Measurements from ENCODE around the gene SDR39U1. TPM values are rescaled to one million over a fixed set of nuclear protein-coding genes. Genes with fewer than 3 reads are reported as not detected.
"Not testable (repeated sequence)": the region's sequence is repeated elsewhere in the genome, so short reads cannot be mapped to it uniquely, and the experiment has no call there.

Gene SDR39U1, protein sequence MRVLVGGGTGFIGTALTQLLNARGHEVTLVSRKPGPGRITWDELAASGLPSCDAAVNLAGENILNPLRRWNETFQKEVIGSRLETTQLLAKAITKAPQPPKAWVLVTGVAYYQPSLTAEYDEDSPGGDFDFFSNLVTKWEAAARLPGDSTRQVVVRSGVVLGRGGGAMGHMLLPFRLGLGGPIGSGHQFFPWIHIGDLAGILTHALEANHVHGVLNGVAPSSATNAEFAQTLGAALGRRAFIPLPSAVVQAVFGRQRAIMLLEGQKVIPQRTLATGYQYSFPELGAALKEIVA
- 28.9 and 43.4 TPM in 2 replicates for polyA plus RNA-seq (2011; rRNA removed)
- polyA minus RNA-seq (2011; rRNA and poly(A)+ RNA removed) = 8.7 and 11.7 TPM in 2 replicates

DNA sequence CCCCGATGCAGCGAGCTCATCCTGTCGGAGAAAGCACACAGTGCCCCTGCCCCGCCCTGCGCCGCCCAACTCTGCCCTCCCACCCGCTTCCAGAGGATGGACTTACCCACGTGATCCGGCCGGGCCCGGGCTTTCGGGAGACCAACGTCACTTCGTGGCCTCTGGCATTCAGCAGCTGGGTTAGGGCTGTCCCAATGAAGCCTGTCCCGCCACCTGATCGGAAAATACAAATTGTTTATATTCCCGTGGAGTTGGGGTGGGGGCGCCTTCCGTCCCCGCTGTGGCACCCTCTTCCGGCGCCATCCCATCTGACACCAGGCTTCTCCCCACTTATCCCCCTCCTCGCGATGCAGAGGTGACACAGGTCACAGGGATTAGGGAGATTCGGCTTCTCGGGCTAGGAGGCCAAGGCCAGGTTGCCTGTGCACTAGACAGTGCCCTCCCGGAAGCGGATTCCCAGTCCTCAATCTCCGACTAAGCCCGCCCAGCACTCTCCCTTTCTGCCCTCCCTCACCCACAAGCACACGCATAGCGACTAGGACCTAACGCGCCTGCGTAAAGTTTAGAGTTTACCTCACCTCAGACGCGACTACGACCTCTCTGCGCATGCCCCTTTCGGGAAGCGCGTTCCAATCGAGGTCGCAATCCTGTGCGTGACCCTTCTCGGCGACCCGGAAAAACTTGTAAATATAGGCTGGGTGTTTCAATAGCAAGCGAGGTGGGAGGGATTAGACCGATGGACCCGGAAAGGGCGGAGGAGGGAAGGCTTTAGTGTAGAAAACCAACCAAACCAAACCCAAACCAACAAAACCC is at the start of gene SDR39U1:
SDR39U1 (minus strand) TSS at position 537 of the 813 bp plus-strand sequence; CDS start at position 530, 7 bp downstream.
- POLR2A ChIA-PET = interaction anchor here (0.6 to 1.2 kb wide), 4 partner anchors 10 to 227 kb away, joined by 3 to 8 read pairs (median 6); partner anchors contain the start of gene MDP1
- DNase-seq (ENCODE audit: low read depth) = peak; percentile 98
- CTCF ChIA-PET = interaction anchor here (0.6 to 3.6 kb wide), 13 partner anchors 9 to 1141 kb away, joined by 3 to 42 read pairs (median 4); partner anchors contain the start of genes ADCY4, CBLN3, CIDEB and IRF9

GRCh38 chr14:24491586-24492408 is 49.2 kb upstream of the SDR39U1 start:
- CTCF ChIA-PET = interaction anchor here (0.6 to 1.8 kb wide), 2 partner anchors 8 to 10 kb away, joined by 3 to 4 read pairs; no protein-coding TSS in a partner anchor
- H3K36me3 ChIP-seq (ENCODE audit: control insufficient read depth, insufficient read depth, low read length); H3K27me3 ChIP-seq (ENCODE audit: control insufficient read depth, insufficient read depth, low read length); DNase-seq (ENCODE audit: low read depth); POLR2A ChIA-PET; H3K4me3 ChIP-seq (ENCODE audit: low read depth, low read length): not testable (repeated sequence)

More for the DNA sequence above, at the start of gene SDR39U1:
- Histone ChIP-seq H3K36me3 (ENCODE audit: control insufficient read depth, insufficient read depth, low read length) (peaks cover 22% of the 10 kb centered on the region), H3K27me3 (ENCODE audit: control insufficient read depth, insufficient read depth, low read length) (no peaks in the 10 kb centered on the region), H3K4me3 (ENCODE audit: low read depth, low read length) (peak within 1 kb of the TSS; percentile 60)
- no peak for TF ChIP-seq CTCF (IDR thresholded peaks at IDR 0.05; ENCODE audit: insufficient read depth, low read depth, low read length)

DNA sequence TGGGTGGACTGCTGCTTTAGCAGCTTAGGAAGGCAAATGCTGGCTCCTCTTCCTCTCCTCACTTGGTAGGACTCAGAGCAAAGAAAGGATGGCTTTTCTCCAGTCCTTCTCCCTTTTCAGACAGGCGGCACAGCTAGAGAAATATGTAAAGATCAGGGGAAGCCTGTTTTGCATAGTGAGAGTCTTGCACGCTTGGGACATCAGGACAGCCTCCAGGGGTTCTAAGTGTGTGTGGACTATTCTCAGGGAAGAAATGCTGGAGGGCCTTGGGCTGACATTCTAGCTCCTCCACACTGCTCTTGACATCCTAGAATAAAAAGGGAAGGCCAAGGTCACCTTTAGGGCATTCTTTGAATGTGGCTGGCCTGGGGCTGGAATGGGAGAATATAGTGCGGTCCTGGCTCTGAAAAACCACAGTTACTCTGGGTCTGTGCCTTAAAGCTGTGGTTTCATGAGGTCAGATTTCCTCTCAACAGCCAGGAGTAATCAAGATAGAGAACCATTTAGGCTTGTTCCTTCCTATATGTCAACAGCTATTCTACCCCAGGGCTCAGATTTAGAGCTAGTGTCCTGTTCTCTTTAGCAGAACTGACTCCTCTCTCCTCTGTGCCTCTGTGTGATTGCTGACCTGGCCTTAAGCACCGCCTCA is 41.2 kb upstream of the SDR39U1 start:
- ChIA-PET POLR2A (no interaction called here), CTCF (interaction anchor here (0.7 to 1.0 kb wide), 2 partner anchors 9 to 18 kb away, joined by 3 read pairs; no protein-coding TSS in a partner anchor)
- Histone ChIP-seq H3K36me3 (ENCODE audit: control insufficient read depth, insufficient read depth, low read length) (no peaks in the 10 kb centered on the region), H3K4me3 (ENCODE audit: low read depth, low read length) (no peak overlapping the region), H3K27me3 (ENCODE audit: control insufficient read depth, insufficient read depth, low read length) (no peaks in the 10 kb centered on the region)
- TF ChIP-seq CTCF (IDR thresholded peaks at IDR 0.05; ENCODE audit: insufficient read depth, low read depth, low read length) = no peak
- no peak for DNase-seq (ENCODE audit: low read depth)

- POLR2A ChIA-PET; DNase-seq (ENCODE audit: low read depth): not testable (repeated sequence)
- CTCF ChIA-PET = interaction anchor here (1.0 kb wide), 1 partner anchor 17 kb away, joined by 3 read pairs; no protein-coding TSS in a partner anchor
Measured at GRCh38 chr14:24482699-24483303, 40.2 kb upstream of the SDR39U1 start.

DNA sequence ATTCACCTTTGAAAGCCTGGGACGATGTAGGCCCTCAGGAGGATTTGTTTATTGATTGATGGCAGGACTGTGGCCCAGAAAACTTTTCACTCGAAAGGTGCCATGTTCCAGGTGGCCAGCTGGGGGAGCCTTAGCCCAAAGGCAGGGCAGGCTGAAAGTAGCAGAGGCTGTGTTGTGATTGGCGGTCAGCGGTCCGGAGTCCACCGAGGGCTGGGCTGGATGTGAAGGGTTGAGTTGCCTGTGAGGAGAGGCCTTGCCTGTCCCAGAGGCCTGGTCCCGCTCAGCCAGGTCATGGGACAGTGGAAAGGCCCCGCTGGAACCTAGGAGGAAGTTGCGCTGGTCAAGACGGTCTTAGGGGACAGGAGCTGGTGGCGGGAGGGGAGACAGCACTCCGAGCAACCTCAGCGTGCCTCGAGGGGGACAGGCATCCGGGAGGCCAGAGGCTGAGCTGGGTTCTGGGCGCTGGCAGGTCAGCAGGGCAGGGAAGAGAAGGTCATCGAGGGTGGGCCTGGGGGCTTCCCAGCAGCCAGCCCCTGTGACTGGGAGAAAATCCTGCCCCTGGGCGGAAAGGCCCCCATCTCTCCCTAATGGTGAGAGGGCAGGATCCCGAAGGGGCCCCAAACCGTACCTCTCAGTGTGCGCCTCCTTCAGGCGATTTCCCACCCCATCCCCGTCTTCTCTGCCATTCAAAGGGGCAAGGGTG is 39.2 kb upstream of the SDR39U1 start:
- Histone ChIP-seq H3K4me3 (ENCODE audit: low read depth, low read length) (no peak overlapping the region), H3K27me3 (ENCODE audit: control insufficient read depth, insufficient read depth, low read length) (no peaks in the 10 kb centered on the region), H3K36me3 (ENCODE audit: control insufficient read depth, insufficient read depth, low read length) (no peaks in the 10 kb centered on the region)
- DNase-seq (ENCODE audit: low read depth) = no peak
- POLR2A ChIA-PET = no interaction called here
- CTCF ChIA-PET = interaction anchor here (0.7 to 1.7 kb wide), 3 partner anchors 9 to 571 kb away, joined by 4 read pairs; no protein-coding TSS in a partner anchor
- peak; percentile 68 for TF ChIP-seq CTCF (IDR thresholded peaks at IDR 0.05; ENCODE audit: insufficient read depth, low read depth, low read length)

More at GRCh38 chr14:24482699-24483303, 40.2 kb upstream of the SDR39U1 start:
- not testable (repeated sequence) for H3K4me3 ChIP-seq (ENCODE audit: low read depth, low read length); H3K36me3 ChIP-seq (ENCODE audit: control insufficient read depth, insufficient read depth, low read length); H3K27me3 ChIP-seq (ENCODE audit: control insufficient read depth, insufficient read depth, low read length)

GRCh38 chr14:24479999-24480398 is 37.4 kb upstream of the SDR39U1 start:
- H3K4me3 ChIP-seq (ENCODE audit: low read depth, low read length); H3K27me3 ChIP-seq (ENCODE audit: control insufficient read depth, insufficient read depth, low read length); H3K36me3 ChIP-seq (ENCODE audit: control insufficient read depth, insufficient read depth, low read length); POLR2A ChIA-PET; CTCF ChIA-PET; DNase-seq (ENCODE audit: low read depth): not testable (repeated sequence)

All from BJ (cell line).